Measurements from ENCODE around the gene FCF1.
"Not testable (repeated sequence)": the region's sequence is repeated elsewhere in the genome, so short reads cannot be mapped to it uniquely, and the experiment has no call there.

The FCF1 gene

GRCh38 chr14:74720526-74720925, 7.6 kb downstream of the FCF1 start:
- no peak for DNase-seq
- Mint-ChIP-seq H3K27ac (no peak overlapping the region), H3K9me3 (no peaks in the 10 kb centered on the region), H3K27me3 (no peaks in the 10 kb centered on the region), H3K36me3 (peaks cover 31% of the 10 kb centered on the region), H3K4me1 (peaks cover 4% of the 10 kb centered on the region), H3K4me3 (no peak overlapping the region)
- CTCF ChIA-PET, result no interaction called here

GRCh38 chr14:74723134-74723533, 10.2 kb downstream of the FCF1 start:
- DNase-seq, result no peak
- Mint-ChIP-seq H3K4me1 (no peaks in the 10 kb centered on the region), H3K36me3 (peaks cover 24% of the 10 kb centered on the region), H3K27me3 (no peaks in the 10 kb centered on the region), H3K4me3 (no peak overlapping the region), H3K9me3 (no peaks in the 10 kb centered on the region), H3K27ac (no peak overlapping the region)
- CTCF ChIA-PET, result no interaction called here

GRCh38 chr14:74732387-74732786, 19.4 kb downstream of the FCF1 start:
- CTCF ChIA-PET, result no interaction called here
- Mint-ChIP-seq H3K9me3 (no peaks in the 10 kb centered on the region), H3K36me3 (peaks cover 38% of the 10 kb centered on the region), H3K27ac (no peak overlapping the region), H3K4me1 (no peaks in the 10 kb centered on the region), H3K27me3 (no peaks in the 10 kb centered on the region), H3K4me3 (no peak overlapping the region)
- DNase-seq, result no peak

GRCh38 chr14:74733221-74733620, 20.3 kb downstream of the FCF1 start:
- CTCF ChIA-PET, result no interaction called here
- Mint-ChIP-seq H3K4me1 (no peaks in the 10 kb centered on the region), H3K27ac (no peak overlapping the region), H3K36me3 (peaks cover 40% of the 10 kb centered on the region), H3K4me3 (no peak overlapping the region), H3K9me3 (no peaks in the 10 kb centered on the region), H3K27me3 (no peaks in the 10 kb centered on the region)
- no peak for DNase-seq

- Mint-ChIP-seq H3K4me1 (no peaks in the 10 kb centered on the region), H3K27ac (no peak overlapping the region), H3K9me3 (no peaks in the 10 kb centered on the region), H3K4me3 (no peak overlapping the region), H3K27me3 (no peaks in the 10 kb centered on the region), H3K36me3 (peaks cover 49% of the 10 kb centered on the region)
- CTCF ChIA-PET, result interaction anchor here (0.8 kb wide), 1 partner anchor 126 kb away, joined by 3 read pairs; no protein-coding TSS in a partner anchor
- no peak for DNase-seq
These were observed 22.2 kb downstream of the FCF1 start for GRCh38 chr14:74735125-74735524.

- Mint-ChIP-seq H3K36me3 (peaks cover 40% of the 10 kb centered on the region), H3K27me3 (no peaks in the 10 kb centered on the region), H3K4me3 (no peak overlapping the region), H3K9me3 (no peaks in the 10 kb centered on the region), H3K27ac (no peak overlapping the region), H3K4me1 (no peaks in the 10 kb centered on the region)
- DNase-seq, result no peak
- CTCF ChIA-PET, result no interaction called here
These were observed 24.9 kb downstream of the FCF1 start for GRCh38 chr14:74737753-74738325.

GRCh38 chr14:74739293-74740030, 26.5 kb downstream of the FCF1 start:
- no peaks in the 10 kb centered on the region for H3K9me3 Mint-ChIP-seq
- H3K4me1 Mint-ChIP-seq, result no peaks in the 10 kb centered on the region
- H3K4me3 Mint-ChIP-seq, result no peak overlapping the region
- no peaks in the 10 kb centered on the region for H3K27me3 Mint-ChIP-seq
- H3K36me3 Mint-ChIP-seq, result peaks cover 32% of the 10 kb centered on the region
- no peak for DNase-seq
- CTCF ChIA-PET, result no interaction called here
- no peak overlapping the region for H3K27ac Mint-ChIP-seq

GRCh38 chr14:74747237-74747636, 34.3 kb downstream of the FCF1 start:
- DNase-seq, result no peak
- no peaks in the 10 kb centered on the region for H3K36me3 Mint-ChIP-seq
- no peaks in the 10 kb centered on the region for H3K4me1 Mint-ChIP-seq
- H3K27me3 Mint-ChIP-seq, result peaks cover 4% of the 10 kb centered on the region
- H3K9me3 Mint-ChIP-seq, result peaks cover 5% of the 10 kb centered on the region
- CTCF ChIA-PET, result no interaction called here
- no peak overlapping the region for H3K27ac Mint-ChIP-seq
- no peak overlapping the region for H3K4me3 Mint-ChIP-seq

- H3K36me3 Mint-ChIP-seq, result no peaks in the 10 kb centered on the region
- peaks cover 3% of the 10 kb centered on the region for H3K27me3 Mint-ChIP-seq
- no peak overlapping the region for H3K27ac Mint-ChIP-seq
- H3K9me3 Mint-ChIP-seq, result peaks cover 13% of the 10 kb centered on the region
- no peak overlapping the region for H3K4me3 Mint-ChIP-seq
- no peaks in the 10 kb centered on the region for H3K4me1 Mint-ChIP-seq
- CTCF ChIA-PET, result interaction anchor here (1.1 kb wide), 1 partner anchor 10 kb away, joined by 3 read pairs; no protein-coding TSS in a partner anchor
- no peak for DNase-seq
These were observed 41.2 kb downstream of the FCF1 start for GRCh38 chr14:74754157-74754556.

GRCh38 chr14:74754899-74755298, 42.0 kb downstream of the FCF1 start:
- DNase-seq, result no peak
- CTCF ChIA-PET, result interaction anchor here (1.1 kb wide), 1 partner anchor 9 kb away, joined by 3 read pairs; no protein-coding TSS in a partner anchor
- no peaks in the 10 kb centered on the region for H3K4me1 Mint-ChIP-seq
- peaks cover 13% of the 10 kb centered on the region for H3K9me3 Mint-ChIP-seq
- no peak overlapping the region for H3K4me3 Mint-ChIP-seq
- no peaks in the 10 kb centered on the region for H3K36me3 Mint-ChIP-seq
- H3K27me3 Mint-ChIP-seq, result peaks cover 3% of the 10 kb centered on the region
- H3K27ac Mint-ChIP-seq, result no peak overlapping the region

- CTCF ChIA-PET, result no interaction called here
- peaks cover under 1% of the 10 kb centered on the region for H3K4me1 Mint-ChIP-seq
- H3K9me3 Mint-ChIP-seq, result peaks cover 13% of the 10 kb centered on the region
- H3K4me3 Mint-ChIP-seq, result no peak overlapping the region
- H3K27me3 Mint-ChIP-seq, result peaks cover 3% of the 10 kb centered on the region
- no peak overlapping the region for H3K27ac Mint-ChIP-seq
- DNase-seq, result no peak
- H3K36me3 Mint-ChIP-seq, result no peaks in the 10 kb centered on the region
These were observed 43.4 kb downstream of the FCF1 start for GRCh38 chr14:74756326-74756725.

GRCh38 chr14:74758505-74758904, 45.6 kb downstream of the FCF1 start:
- H3K27me3 Mint-ChIP-seq, H3K4me3 Mint-ChIP-seq, H3K27ac Mint-ChIP-seq, H3K9me3 Mint-ChIP-seq, H3K36me3 Mint-ChIP-seq, DNase-seq, CTCF ChIA-PET: not testable (repeated sequence)
- peaks cover 10% of the 10 kb centered on the region for H3K4me1 Mint-ChIP-seq

GRCh38 chr14:74762917-74763802, 50.2 kb downstream of the FCF1 start, which contains the start of gene YLPM1:
YLPM1 (plus strand) TSS chr14:74763316; CDS start chr14:74763490, 174 bp downstream.
- peaks cover 48% of the 10 kb centered on the region for H3K4me1 Mint-ChIP-seq
- peak within 1 kb of the TSS; percentile 84 for H3K27ac Mint-ChIP-seq
- H3K27me3 Mint-ChIP-seq, result no peaks in the 10 kb centered on the region
- CTCF ChIA-PET, result interaction anchor here (0.7 to 2.5 kb wide), 10 partner anchors 16 to 441 kb away, joined by 3 to 9 read pairs (median 4); partner anchors contain the start of gene LTBP2
- DNase-seq, result peak; percentile 93
- H3K9me3 Mint-ChIP-seq, result peaks cover 1% of the 10 kb centered on the region
- peak within 1 kb of the TSS; percentile 98 for H3K4me3 Mint-ChIP-seq
- peaks cover 32% of the 10 kb centered on the region for H3K36me3 Mint-ChIP-seq

- CTCF ChIA-PET, result interaction anchor here (0.7 to 2.5 kb wide), 7 partner anchors 9 to 152 kb away, joined by 3 to 9 read pairs (median 3); partner anchors contain the start of gene LTBP2
- H3K27me3 Mint-ChIP-seq, result no peaks in the 10 kb centered on the region
- DNase-seq, result peak; percentile 23
- H3K27ac Mint-ChIP-seq, result peak overlapping the region; percentile 84
- peaks cover 54% of the 10 kb centered on the region for H3K4me1 Mint-ChIP-seq
- peaks cover 1% of the 10 kb centered on the region for H3K9me3 Mint-ChIP-seq
- peak overlapping the region; percentile 98 for H3K4me3 Mint-ChIP-seq
- peaks cover 36% of the 10 kb centered on the region for H3K36me3 Mint-ChIP-seq
These were observed 51.0 kb downstream of the FCF1 start for GRCh38 chr14:74763803-74764531.

Measured in activated naive CD4-positive, alpha-beta T cell treated with anti-CD3 and anti-CD28 coated beads, Interleukin-2, amount 10 ng/mL, durations not matched to agents 7 days and 5 days (primary cell).